ENCODE measurements around the gene DPAGT1. TPM values are rescaled to one million over a fixed set of nuclear protein-coding genes. Genes with fewer than 3 reads are reported as not detected.

The DPAGT1 gene
- total RNA-seq (2021) (59.6 to 64.6 TPM (median 63.5 TPM) in 3 replicates), Bru-seq, nascent RNA (percentile 71 among the genes with signal in this experiment)
- long read RNA-seq, experiment 1, transcript DPAGT1-201 (9 exons, 2,205 nt) = major isoform, 161 of 237 reads
- long read RNA-seq, experiment 1, partial matches to known transcripts = 20 of 237 reads
- long read RNA-seq, experiment 1, other reads (novel, unspliced or antisense) = 51 of 237 reads
- long read RNA-seq, experiment 2, transcript DPAGT1-201 (9 exons, 2,205 nt) = major isoform, 30 of 67 reads
- long read RNA-seq, experiment 2, partial matches to known transcripts = 21 of 67 reads
- long read RNA-seq, experiment 2, other reads (novel, unspliced or antisense) = 14 of 67 reads
- long read RNA-seq, experiment 3, transcript DPAGT1-201 (9 exons, 2,205 nt) = major isoform, 60 of 109 reads
- long read RNA-seq, experiment 3, partial matches to known transcripts = 14 of 109 reads
- long read RNA-seq, experiment 3, other reads (novel, unspliced or antisense) = 35 of 109 reads

DNA sequence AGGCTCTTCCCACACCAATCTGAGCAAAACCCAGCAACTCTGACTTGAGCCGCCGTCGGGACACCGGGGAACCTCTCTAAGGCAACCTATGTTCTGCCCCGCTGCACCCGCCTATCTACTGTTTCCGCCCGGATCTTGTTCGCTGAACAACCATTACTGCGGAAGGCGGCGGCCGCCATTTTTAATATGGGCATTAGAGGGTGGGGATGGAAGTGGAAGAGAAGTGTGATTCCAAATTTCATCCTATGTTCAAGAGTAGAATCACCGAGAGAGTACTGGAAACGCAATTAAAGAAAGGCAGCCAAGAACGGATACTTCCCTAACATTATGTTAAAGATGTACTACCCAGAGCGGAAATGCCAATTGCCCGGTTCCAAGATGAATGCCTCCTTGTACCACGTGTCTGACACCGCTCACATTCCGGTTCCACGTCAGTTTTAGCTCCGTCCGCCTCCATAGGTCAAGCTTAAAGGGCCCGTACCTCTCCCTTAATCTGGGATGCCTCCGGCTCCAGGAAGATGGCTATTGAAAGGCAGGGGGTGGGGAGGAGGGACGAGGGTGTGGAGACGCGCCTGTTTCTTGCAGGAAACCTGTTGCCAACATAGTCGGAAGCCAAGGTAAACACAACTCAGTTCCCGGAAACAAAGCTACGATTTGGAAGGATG is at the start of gene DPAGT1:
Gene DPAGT1 (minus strand): TSS at position 95 of the 665 bp plus-strand sequence. CDS start 198 bp downstream, outside the sequence.
- peak within 1 kb of the TSS; percentile 92 for H3K4me3 Mint-ChIP-seq
- peak within 1 kb of the TSS; percentile 100 for H3K27ac Mint-ChIP-seq
- H3K36me3 Mint-ChIP-seq = peaks cover 22% of the 10 kb centered on the region
- no peaks in the 10 kb centered on the region for H3K9me3 Mint-ChIP-seq
- ATAC-seq = peak; percentile 83
- ChIA-PET CTCF (interaction anchor here (0.8 to 1.9 kb wide), 21 partner anchors 8 to 467 kb away, joined by 3 to 15 read pairs (median 5); partner anchors contain the start of genes ABCG4, CBL, HINFP and HMBS), POLR2A (interaction anchor here (0.6 to 1.9 kb wide), 14 partner anchors 8 to 467 kb away, joined by 3 to 19 read pairs (median 3); partner anchors contain the start of genes HINFP, HMBS, HYOU1 and RPS25)
- no peaks in the 10 kb centered on the region; the same call in 1 of the 2 replicates for H3K27me3 Mint-ChIP-seq (ENCODE audit: low read depth)
- peak; percentile 88 for DNase-seq (ENCODE audit: low spot score)
- H3K4me1 Mint-ChIP-seq = peaks cover 33% of the 10 kb centered on the region
- no peak for TF ChIP-seq CREM (CRISPR knock-in tag; IDR thresholded peaks at IDR 0.05)
- no peak for TF ChIP-seq FOXJ3 (CRISPR knock-in tag; IDR thresholded peaks at IDR 0.05; ENCODE audit: borderline replicate concordance)
- no peak for TF ChIP-seq ESRRA (CRISPR knock-in tag; IDR thresholded peaks at IDR 0.05; ENCODE audit: borderline replicate concordance)
- TF ChIP-seq, protein P1, sequence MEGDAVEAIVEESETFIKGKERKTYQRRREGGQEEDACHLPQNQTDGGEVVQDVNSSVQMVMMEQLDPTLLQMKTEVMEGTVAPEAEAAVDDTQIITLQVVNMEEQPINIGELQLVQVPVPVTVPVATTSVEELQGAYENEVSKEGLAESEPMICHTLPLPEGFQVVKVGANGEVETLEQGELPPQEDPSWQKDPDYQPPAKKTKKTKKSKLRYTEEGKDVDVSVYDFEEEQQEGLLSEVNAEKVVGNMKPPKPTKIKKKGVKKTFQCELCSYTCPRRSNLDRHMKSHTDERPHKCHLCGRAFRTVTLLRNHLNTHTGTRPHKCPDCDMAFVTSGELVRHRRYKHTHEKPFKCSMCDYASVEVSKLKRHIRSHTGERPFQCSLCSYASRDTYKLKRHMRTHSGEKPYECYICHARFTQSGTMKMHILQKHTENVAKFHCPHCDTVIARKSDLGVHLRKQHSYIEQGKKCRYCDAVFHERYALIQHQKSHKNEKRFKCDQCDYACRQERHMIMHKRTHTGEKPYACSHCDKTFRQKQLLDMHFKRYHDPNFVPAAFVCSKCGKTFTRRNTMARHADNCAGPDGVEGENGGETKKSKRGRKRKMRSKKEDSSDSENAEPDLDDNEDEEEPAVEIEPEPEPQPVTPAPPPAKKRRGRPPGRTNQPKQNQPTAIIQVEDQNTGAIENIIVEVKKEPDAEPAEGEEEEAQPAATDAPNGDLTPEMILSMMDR (IDR thresholded peaks at IDR 0.05) = no peak
- TF ChIP-seq GABPB1 (CRISPR knock-in tag; IDR thresholded peaks at IDR 0.05) = no peak; the same call in none of the 2 replicates
- no peak for TF ChIP-seq JUN (CRISPR knock-in tag; IDR thresholded peaks at IDR 0.05)
- TF ChIP-seq PRDM15 (CRISPR knock-in tag; IDR thresholded peaks at IDR 0.05) = no peak
- TF ChIP-seq ZNF512 (CRISPR knock-in tag; IDR thresholded peaks at IDR 0.05; ENCODE audit: borderline replicate concordance) = no peak
- TF ChIP-seq, protein P2, sequence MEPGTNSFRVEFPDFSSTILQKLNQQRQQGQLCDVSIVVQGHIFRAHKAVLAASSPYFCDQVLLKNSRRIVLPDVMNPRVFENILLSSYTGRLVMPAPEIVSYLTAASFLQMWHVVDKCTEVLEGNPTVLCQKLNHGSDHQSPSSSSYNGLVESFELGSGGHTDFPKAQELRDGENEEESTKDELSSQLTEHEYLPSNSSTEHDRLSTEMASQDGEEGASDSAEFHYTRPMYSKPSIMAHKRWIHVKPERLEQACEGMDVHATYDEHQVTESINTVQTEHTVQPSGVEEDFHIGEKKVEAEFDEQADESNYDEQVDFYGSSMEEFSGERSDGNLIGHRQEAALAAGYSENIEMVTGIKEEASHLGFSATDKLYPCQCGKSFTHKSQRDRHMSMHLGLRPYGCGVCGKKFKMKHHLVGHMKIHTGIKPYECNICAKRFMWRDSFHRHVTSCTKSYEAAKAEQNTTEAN (CRISPR knock-in tag; IDR thresholded peaks at IDR 0.05) = no peak
- no peak for TF ChIP-seq NR1H2 (CRISPR knock-in tag; IDR thresholded peaks at IDR 0.05)
- TF ChIP-seq ZNF121 (CRISPR knock-in tag; IDR thresholded peaks at IDR 0.05) = no peak
- TF ChIP-seq HMGXB4 (CRISPR knock-in tag; IDR thresholded peaks at IDR 0.05) = 0 out of 2 replicates have a peak, but pooled peaks have one; percentile 64
- no peak for TF ChIP-seq AR (CRISPR knock-in tag; IDR thresholded peaks at IDR 0.05)
- no peak for TF ChIP-seq NFYB (CRISPR knock-in tag; conservative IDR thresholded peaks at IDR 0.05; ENCODE audit: low read depth)
- TF ChIP-seq GTF2I (CRISPR knock-in tag; conservative IDR thresholded peaks at IDR 0.05) = no peak
- no peak for TF ChIP-seq ZNF396 (CRISPR knock-in tag; IDR thresholded peaks at IDR 0.05; ENCODE audit: borderline replicate concordance)
- TF ChIP-seq, protein P3, sequence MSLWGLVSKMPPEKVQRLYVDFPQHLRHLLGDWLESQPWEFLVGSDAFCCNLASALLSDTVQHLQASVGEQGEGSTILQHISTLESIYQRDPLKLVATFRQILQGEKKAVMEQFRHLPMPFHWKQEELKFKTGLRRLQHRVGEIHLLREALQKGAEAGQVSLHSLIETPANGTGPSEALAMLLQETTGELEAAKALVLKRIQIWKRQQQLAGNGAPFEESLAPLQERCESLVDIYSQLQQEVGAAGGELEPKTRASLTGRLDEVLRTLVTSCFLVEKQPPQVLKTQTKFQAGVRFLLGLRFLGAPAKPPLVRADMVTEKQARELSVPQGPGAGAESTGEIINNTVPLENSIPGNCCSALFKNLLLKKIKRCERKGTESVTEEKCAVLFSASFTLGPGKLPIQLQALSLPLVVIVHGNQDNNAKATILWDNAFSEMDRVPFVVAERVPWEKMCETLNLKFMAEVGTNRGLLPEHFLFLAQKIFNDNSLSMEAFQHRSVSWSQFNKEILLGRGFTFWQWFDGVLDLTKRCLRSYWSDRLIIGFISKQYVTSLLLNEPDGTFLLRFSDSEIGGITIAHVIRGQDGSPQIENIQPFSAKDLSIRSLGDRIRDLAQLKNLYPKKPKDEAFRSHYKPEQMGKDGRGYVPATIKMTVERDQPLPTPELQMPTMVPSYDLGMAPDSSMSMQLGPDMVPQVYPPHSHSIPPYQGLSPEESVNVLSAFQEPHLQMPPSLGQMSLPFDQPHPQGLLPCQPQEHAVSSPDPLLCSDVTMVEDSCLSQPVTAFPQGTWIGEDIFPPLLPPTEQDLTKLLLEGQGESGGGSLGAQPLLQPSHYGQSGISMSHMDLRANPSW (CRISPR knock-in tag; conservative IDR thresholded peaks at IDR 0.05; ENCODE audit: low read depth) = no peak
- no peak for TF ChIP-seq PRRX2 (CRISPR knock-in tag; IDR thresholded peaks at IDR 0.05)

Data from WTC11 (cell line).